GM20000 (cell line): ENCODE data around the gene ORMDL2.

Experiments
- DNase-seq: peaks from one replicate; pipeline ENCODE4 v3.0.0; 2012; ENCODE audit warnings: low spot score
- TF ChIP-seq, protein P1 (sequence below): IDR thresholded peaks from 2 replicates; pipeline ENCODE4 v1.5.1; 2012; ENCODE audit warnings: mild to moderate bottlenecking, control low read depth; ENCODE audit errors: extremely low read depth, missing control alignments

The ORMDL2 gene

DNA sequence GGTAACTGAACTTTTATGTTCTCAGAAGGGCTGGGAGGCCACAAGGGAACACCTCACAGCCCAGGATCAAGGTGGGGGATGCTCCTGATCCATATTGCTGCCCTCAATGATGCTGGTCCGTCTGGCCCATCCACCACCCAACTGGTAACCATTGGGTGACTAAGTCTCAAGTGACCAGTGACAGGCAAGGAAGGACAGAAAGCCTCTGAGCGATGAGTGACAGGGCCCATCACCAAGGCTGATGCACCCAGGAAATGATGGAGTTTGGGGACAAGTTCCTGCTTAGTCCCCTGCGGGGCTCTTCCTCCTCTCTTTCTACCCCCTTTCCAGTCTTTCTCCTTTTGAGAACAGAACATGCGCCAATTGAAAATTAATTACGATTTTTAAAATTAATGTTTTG lies 27.5 kb downstream of the ORMDL2 start:
- TF ChIP-seq, protein P1, sequence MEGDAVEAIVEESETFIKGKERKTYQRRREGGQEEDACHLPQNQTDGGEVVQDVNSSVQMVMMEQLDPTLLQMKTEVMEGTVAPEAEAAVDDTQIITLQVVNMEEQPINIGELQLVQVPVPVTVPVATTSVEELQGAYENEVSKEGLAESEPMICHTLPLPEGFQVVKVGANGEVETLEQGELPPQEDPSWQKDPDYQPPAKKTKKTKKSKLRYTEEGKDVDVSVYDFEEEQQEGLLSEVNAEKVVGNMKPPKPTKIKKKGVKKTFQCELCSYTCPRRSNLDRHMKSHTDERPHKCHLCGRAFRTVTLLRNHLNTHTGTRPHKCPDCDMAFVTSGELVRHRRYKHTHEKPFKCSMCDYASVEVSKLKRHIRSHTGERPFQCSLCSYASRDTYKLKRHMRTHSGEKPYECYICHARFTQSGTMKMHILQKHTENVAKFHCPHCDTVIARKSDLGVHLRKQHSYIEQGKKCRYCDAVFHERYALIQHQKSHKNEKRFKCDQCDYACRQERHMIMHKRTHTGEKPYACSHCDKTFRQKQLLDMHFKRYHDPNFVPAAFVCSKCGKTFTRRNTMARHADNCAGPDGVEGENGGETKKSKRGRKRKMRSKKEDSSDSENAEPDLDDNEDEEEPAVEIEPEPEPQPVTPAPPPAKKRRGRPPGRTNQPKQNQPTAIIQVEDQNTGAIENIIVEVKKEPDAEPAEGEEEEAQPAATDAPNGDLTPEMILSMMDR, result no peak
- no peak for DNase-seq

DNA sequence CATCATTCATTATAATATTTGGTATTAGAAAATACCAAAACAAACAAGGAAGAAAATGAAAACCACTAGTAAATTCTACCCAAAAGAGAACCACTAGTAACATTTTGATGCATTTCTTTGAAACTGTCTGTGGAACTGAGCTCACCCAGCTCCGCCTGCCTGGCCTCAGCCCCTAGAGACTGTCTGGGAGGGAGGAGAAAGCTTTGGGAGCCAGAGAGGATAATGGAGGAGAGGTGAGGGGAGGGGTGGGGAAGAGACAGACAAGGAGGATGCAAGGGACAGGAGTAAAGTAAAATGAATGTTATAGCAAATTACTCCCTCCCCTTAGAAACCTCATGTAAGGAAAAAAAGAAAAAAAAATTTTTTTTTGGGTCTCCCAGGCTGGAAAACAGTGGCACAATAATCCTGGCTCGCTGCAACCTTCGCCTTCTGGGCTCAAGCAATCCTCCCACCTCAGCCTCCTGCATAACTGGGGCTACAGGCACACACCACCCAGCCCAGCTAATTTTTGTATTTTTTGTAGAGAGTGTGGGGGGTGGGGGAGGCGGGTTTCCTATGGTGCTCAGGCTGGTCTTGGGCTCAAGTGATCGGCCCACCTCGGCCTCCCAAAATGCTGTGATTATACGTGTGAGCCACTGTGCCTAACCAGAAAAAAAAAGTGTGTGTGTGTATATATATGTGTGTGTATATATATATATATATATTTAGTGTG lies 28.1 kb downstream of the ORMDL2 start:
- TF ChIP-seq, protein P1, result no peak
- no peak for DNase-seq

DNA sequence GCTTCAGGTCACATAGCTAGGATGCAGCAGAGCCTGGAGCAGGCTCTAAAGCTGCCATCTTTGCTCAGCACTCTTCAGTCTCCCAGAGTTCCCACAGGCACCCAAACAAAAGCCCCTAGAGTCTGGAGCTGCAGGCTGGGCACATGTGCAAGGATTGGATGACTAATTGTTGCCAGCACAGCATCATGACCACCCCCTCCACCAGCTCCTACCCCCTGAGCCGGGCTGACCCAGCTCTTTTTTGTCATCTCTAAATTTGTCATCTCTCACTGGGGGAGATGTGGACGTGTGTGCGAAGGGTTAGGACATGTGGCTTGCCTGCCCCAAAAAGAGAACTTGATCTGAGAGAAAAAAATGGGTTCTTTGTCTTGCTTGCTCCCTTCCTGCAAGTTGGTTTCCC lies 29.2 kb downstream of the ORMDL2 start:
- DNase-seq, result no peak

DNA sequence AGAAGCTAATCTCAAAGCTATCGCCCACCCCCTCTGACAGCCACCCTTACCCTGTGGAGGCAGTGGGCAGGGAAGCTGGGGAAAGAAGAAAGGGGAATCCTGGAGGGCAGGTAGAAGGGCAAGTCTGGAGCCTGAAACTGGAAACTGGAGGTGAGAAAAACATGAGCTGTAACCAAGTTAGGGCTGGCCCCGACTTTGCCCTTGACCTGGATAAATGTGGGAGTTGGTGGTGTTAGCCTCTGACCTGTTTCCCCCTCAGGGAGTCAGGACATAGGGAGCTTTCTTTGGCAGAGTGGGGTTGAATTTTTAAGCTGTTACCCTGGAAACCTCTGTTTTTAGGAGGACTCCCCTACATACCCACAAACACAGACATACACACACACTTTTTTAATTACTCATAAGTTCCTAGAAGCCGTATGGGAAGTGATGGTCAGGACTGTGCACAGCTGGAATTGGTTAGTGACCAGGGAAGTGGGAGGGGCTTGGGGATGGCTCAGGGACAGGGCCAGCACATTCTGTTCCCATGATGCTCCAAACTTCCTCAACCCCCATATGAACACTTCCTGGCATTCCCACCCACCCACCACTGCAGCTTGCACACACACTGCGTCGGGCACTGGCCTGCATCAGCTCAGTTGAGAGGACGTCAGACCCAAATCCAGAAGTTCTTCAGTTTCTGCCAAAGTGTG lies 29.9 kb downstream of the ORMDL2 start:
- TF ChIP-seq, protein P1, result no peak
- no peak for DNase-seq

More for the DNA sequence above, 29.2 kb downstream of the ORMDL2 start:
- TF ChIP-seq, protein P1, result no peak

DNA sequence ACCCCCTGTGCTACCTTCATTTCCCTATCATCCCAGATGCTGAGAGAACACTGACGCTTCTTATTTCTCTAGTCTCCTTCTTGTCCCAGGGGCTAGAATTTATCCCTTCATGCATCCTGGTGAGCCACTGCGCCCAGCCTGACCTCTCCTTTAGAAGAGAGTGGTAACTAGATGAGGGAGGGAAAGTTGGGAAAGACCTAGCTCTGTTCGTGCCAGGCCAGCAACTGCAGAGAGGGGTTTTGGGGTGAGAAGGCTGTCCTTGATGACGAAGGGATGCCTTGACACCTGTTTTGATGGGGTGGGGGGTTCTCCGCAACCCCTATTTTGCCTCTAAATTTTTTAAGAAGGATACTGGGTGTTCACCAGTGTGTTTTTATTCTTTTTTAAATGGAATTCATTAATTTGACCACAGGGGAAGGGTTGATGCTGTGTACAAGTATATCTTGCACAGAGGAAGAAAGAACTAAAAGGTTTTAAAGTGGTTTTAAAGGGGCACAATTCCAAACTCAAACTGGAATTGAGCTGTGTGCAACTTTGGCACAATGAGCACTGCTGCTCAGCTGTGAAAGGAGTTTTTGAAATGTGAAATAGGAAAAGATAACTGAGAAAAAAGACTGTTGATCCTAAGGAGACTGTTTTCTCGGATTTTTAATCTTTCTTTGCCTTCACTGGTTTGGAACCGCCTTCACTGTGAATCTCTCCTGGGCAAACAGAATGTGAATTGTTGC lies 31.9 kb downstream of the ORMDL2 start:
- TF ChIP-seq, protein P1, result no peak
- no peak for DNase-seq

DNA sequence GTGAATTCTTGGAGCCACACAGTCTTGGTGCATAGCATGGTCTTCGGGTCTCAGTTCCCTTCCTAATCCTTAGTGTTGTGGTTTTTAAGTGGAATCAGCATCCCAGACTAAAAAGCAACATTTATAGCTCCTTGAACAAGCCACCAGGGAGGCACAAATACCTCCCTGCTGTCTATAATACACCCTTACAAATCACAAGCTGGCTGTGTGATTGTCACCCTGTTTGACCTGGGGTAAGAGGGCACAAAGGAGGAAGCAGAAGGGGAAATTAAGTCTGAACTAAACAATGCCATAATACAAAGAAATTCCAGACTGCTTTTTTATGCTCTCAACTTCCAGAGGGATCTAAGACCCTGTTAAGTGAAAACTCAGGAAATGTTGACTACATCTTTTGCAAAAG lies 32.6 kb downstream of the ORMDL2 start:
- no peak for DNase-seq
- TF ChIP-seq, protein P1, result no peak

DNA sequence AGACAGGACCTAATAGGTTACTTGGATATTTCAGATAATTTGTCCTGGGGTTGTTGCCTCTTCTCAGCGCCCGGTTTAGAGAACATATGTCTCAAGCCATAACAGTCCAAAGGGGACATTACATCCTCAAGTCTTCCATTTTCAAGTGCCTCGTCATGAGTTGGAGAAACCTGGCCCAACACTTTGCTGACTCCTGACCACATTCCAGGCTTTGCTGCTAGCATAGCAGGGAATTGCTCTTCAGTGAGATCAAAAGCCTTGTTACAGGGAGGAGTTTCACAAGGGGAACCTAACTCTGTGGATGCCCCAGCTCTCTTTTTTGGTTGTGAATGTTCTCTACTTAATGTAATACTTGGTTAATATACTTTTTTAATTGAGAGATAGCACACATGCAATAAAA lies 33.1 kb downstream of the ORMDL2 start:
- no peak for DNase-seq
- TF ChIP-seq, protein P1, result no peak
